Brain microvascular endothelial cell (primary cell): Measurements from ENCODE around the gene CPNE4.

Experiments
- DNase-seq: peaks from one replicate; pipeline ENCODE4 v3.0.0-alpha.2; 2020
- H3K27ac ChIP-seq: fragments of 250-450 bp; sonication (Bioruptor Pico); 2 replicates; pipeline ENCODE4 v1.5.1; 2020; ENCODE audit warnings: mild to moderate bottlenecking, moderate library complexity
- H3K27me3 ChIP-seq: fragments of 250-450 bp; sonication (Bioruptor Pico); replicated peaks from 2 replicates; pipeline ENCODE4 v1.5.1; 2020; ENCODE audit warnings: mild to moderate bottlenecking
- H3K36me3 ChIP-seq: fragments of 250-450 bp; sonication (Bioruptor Pico); replicated peaks from 2 replicates; pipeline ENCODE4 v1.5.1; 2020; ENCODE audit warnings: mild to moderate bottlenecking
- H3K4me3 ChIP-seq: 2 replicates; pipeline ENCODE4 v1.5.1; 2011; ENCODE audit warnings: low read depth, mild to moderate bottlenecking, control low read depth, low read length, moderate library complexity
- CTCF ChIP-seq: IDR thresholded peaks from 2 replicates; pipeline ENCODE4 v1.5.1; 2011; ENCODE audit warnings: low read depth, mild to moderate bottlenecking, moderate library complexity, low read length, control low read depth, inconsistent platforms; ENCODE audit errors: missing control alignments
- in situ Hi-C: cut with HindIII; loops from 2 replicates; pipeline ENCODE4 v1.10.0; 2017; ENCODE audit warnings: low sequenced_read_pairs, low pct_ligation_motif_present

The CPNE4 gene

GRCh38 chr3:131485119-131485518, 549.7 kb downstream of the CPNE4 start:
- in situ Hi-C loops, result no loop called here
- no peak for DNase-seq
- peaks cover 19% of the 10 kb centered on the region for H3K36me3 ChIP-seq
- no peak for TF ChIP-seq CTCF
- H3K4me3 ChIP-seq, result no peak overlapping the region
- no peak overlapping the region for H3K27ac ChIP-seq
- H3K27me3 ChIP-seq, result no peaks in the 10 kb centered on the region

- in situ Hi-C loops, result no loop called here
- H3K27me3 ChIP-seq, result no peaks in the 10 kb centered on the region
- TF ChIP-seq CTCF, result no peak
- DNase-seq, result no peak
- H3K4me3 ChIP-seq, result no peak overlapping the region
- no peak overlapping the region for H3K27ac ChIP-seq
- H3K36me3 ChIP-seq, result peaks cover 20% of the 10 kb centered on the region
These were observed 550.2 kb downstream of the CPNE4 start for GRCh38 chr3:131484496-131485111.
